Measurements from ENCODE around the gene TMCC2.

The TMCC2 gene

DNA sequence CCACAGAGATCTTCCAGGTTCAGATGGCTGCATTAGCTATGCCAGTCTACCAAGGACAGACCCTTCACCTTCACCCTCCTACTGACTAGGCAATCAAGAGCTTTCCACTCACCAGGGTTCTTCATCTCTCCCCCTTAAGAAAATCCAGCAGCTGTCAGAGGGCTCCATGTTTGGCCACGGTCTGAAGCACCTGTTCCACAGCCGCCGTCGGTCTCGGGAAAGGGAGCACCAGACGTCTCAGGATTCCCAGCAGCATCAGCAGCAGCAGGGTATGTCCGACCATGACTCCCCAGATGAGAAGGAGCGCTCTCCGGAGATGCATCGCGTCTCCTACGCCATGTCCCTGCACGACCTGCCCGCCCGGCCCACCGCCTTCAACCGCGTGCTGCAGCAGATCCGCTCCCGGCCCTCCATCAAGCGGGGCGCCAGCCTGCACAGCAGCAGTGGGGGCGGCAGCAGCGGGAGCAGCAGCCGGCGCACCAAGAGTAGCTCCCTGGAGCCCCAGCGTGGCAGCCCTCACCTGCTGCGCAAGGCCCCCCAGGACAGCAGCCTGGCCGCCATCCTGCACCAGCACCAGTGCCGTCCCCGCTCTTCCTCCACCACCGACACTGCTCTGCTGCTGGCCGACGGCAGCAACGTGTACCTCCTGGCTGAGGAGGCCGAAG is 13.8 kb downstream of the TMCC2 start:
- no peak for DNase-seq

GRCh38 chr1:205243350-205244191 is 15.8 kb downstream of the TMCC2 start:
- no peak for DNase-seq

DNA sequence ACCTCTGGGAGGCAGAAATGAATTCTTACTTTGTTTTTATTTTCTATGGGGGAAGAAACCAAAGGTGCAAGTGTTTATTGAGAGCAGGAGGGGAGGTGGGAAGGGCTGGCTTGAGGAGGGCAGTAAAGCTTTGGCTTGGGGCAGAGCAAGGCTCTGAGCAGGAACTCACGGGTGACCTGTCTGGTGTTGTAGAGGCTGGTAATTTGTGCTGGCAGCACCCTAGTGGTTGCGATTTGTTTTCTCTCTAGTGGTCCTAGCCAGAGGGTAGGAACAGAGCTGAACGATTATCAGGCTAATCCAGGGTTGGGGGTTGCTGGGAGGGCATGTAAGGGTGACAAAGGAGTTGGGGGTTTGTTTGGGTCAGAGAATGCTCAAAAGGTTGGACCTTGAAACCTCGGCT is 16.6 kb downstream of the TMCC2 start:
- DNase-seq, result no peak

- DNase-seq, result no peak
Measured at GRCh38 chr1:205245096-205245495, 17.4 kb downstream of the TMCC2 start.

DNA sequence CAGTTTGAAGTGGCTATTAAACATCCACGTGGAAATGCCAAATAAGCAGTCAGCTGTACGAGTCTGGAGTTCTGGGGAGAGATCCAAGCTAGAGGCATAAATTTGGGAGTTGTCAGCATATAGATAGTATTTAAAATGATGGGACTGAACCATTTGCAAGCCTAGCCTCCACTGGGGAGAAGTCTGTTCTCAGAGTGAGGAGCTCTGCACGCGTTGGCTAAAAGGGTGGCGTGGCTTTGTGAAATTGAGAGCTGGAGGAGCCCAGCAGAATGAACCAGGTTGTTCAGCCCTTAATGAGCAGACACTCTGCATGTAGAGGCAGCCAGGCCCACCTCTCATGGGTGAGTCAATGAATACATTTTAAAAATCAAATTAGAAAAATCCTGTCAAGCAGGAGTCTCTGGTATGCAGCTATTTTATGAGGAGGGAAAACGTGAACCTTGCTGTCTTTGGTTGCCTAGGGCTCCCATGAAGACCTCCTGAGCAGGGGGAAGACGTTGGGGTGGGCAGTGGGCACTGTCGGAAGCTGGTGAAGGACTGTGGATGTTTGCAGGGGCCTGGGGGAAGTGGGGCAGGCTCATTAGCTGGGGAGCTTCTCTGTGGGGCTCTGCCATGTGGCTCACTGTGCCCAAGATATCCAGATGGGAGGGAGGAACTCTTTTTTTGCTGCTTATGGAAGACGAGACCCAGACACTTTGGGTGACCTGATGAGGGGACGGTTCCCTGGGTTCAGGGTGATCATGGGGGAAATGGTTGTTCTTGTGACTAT is 18.8 kb downstream of the TMCC2 start:
- DNase-seq, result no peak

- DNase-seq, result no peak
Measured at GRCh38 chr1:205247130-205247921, 19.6 kb downstream of the TMCC2 start.

DNA sequence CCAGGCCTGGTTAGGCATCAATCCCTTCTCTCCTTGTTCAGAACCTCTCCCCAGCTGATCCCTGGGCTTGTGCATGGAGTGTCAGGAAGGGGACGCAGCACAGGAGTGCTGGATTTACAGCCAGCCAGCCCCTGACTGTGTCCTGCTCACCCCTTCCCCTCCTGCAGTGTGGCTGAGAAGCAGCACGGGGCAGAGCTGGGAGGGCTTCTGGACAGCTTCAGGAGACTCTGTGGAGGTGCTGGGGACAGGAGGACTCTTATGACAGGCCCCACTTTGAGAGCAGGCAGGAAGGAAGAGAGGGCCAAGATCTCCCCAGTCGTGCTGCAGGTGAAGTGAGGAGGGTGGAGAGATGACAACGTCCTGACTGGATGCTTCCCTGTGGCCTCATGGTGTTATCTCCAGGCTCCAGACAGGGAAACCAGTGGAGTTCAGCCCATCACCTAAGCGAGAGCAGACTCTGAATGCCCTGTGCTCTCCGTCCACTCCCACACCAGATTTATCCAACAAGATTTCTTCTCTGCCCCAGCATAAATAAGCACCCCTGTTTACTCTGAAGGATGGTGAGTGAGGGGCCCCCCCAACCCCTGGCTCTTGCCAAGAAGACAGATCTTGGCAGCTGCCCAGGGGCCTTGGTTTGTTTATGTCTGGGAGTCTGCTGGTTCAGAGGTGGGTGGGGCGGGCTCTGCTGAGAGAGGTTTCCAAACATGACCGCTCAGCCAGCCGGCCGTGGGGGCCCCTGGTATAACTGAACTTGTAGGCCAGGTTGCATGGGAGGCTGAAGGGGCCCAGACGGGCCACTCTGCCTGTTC is 21.3 kb downstream of the TMCC2 start:
- no peak for DNase-seq

DNA sequence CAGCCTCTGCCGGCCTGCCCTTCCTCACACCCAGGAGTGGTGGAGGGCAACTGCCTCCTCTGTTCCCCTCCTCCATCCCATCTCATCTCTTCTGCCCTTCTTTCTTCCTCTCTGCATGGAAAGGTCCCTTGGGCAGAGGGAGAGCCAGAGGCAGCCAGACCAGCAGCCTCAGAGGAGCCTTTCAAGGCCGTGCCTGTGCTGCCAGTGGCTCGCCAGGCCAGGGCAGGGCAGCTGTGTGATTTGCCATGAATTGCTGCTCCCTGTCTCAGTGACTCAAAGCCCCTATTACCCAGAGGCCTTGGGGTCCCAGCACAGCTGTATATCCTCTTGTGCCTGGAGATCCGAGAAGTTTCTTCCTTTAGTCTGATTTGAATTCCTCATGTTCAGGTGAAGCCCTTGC is 21.9 kb downstream of the TMCC2 start:
- no peak for DNase-seq

DNA sequence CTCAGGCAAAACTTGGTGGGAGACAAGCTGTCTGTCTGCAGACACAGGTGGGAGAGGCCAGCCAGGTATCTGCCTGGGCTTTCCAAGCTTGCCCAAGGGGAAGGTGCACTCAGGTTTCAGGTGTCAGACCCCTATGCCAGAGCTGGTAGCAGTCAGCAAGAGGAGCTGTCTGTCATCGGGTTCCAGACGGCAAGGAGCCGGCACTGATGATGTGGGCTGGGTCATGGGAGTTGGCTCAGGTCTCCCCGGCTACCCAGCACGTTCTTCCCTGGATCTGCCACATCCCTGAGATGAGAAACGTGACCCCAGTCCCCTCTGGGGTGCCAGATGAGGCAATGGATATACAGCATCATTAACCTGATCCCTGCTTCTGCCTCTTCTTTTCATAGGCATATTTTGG is 23.0 kb downstream of the TMCC2 start:
- DNase-seq, result no peak

DNA sequence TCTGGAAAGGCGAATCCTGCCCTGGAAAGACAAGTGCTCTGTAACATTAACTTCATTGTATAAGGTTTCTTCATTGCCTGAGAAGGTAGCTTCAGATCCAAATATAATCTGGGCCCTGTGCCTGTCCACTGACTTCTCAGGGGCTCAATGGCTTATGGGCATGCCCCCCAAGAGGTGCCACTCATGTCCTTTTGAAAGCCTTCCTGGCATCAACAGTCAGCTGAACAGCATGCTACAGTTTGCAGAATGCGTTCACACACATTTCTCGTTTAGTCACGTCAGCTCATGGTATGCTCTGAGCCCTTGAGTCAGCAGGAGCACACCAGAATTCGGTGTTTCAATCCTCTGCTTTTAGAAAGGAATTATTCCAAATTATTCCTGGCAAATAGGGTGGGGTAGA is 23.8 kb downstream of the TMCC2 start:
- DNase-seq, result no peak

GRCh38 chr1:205255941-205256780 is 28.4 kb downstream of the TMCC2 start:
- peak; percentile 94 for DNase-seq

DNA sequence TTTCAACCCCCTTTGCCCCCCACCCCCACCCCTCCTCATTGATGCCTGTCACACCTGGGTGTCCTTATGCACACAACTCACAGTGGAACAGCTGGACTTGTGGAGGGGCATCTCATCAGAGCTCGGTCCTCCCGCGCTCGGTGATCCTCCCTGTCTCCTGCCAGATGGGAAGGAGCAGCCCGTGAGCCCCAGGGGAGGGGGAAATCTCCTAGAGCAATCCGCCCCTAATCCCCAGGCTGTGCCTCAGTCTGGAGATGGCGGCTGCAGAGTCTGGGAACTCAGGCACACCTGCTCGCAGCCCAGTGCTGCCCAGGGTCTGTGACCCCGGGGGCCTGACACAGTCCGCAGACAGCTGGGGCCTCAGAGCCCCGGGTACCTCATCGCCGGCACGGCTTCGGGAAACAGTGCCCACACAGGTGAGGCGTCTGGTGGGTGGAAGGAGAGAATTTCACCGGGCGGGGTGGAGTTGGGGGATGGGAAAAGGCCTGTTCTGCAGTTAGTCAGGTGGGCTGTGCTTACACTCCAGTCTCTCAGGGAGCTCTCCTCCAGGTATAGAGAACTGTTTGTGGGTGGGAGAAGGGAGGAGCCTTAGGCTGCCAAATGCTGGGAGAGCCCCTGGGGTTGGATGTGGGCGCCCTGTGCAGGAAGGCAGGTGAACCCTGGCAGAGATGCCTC is 29.3 kb downstream of the TMCC2 start:
- DNase-seq, result no peak

- DNase-seq, result no peak
Measured at GRCh38 chr1:205257735-205258134, 30.0 kb downstream of the TMCC2 start.

DNA sequence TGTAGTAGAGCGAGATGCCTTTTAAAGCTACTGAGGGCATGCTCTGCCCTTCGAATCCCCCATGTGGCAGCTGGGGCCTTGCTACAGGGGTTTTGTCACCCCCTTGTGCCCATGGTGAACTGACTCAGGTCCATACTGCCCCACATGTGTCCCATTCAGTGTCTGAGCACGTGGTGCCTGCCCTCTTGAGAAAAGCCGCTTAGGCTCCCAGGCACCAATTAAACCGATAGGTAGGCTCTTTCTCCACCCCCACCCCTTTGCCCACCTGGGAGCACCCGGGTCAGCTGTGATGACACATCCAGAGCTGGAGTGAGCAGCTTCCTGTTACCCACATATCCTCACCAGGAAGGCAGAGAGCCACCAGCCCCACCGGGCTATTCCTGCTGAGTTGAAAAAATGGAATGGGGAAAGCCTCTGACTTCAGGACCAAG is 30.5 kb downstream of the TMCC2 start:
- no peak for DNase-seq

- no peak for DNase-seq
Measured at GRCh38 chr1:205258719-205259118, 31.0 kb downstream of the TMCC2 start.

GRCh38 chr1:205259324-205259832 is 31.6 kb downstream of the TMCC2 start:
- no peak for DNase-seq

- no peak for DNase-seq
Measured at GRCh38 chr1:205259998-205260397, 32.3 kb downstream of the TMCC2 start.

DNA sequence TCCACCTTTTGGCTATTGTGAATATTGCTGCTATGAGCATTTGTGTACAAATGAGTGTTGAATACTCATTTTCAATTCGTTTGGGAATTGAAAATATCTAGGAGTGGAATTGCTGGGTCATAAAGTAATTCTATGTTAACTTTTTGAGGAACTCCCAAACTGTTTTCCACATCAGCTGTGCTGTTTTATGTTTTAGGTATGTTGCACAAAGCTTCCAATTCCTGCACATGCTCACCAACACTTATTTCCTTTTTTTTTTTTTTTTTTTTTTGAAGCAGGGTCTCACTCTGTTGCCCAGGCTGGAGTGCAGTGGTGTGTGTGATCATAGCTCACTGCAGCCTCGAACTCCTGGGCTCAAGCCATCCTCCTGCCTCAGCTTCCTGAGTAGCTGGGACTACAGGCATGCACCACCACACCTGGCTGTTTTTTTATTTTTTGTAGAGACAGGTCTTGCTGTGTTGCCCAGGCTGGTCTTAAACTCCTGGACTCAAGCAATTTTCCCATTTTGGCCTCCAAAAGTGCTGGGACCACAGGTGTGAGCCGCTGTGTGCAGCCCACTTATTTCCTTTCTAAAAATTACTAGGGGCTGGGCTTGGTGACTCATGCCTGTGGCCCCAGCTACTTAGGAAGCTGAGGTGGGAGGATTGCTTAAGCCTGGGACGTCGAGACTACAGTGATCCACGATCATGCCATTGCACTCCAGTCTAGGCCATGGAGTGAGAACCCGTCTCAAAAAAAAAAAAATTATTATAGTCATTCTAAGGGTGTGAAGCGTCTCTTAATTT is 33.4 kb downstream of the TMCC2 start:
- DNase-seq, result no peak

- no peak for DNase-seq
Measured at GRCh38 chr1:205261946-205262691, 34.4 kb downstream of the TMCC2 start.
